ENCODE results near the gene ENDOD1. TPM values are rescaled to one million over a fixed set of nuclear protein-coding genes. Genes with fewer than 3 reads are reported as not detected.
A peak's percentile ranks its signal among the peaks of the same experiment; 100 is the strongest.

ENDOD1 gene
- total and polyA plus RNA-seq, 2 experiments from 2014 or later, result 0.76 to 4.0 TPM

DNA sequence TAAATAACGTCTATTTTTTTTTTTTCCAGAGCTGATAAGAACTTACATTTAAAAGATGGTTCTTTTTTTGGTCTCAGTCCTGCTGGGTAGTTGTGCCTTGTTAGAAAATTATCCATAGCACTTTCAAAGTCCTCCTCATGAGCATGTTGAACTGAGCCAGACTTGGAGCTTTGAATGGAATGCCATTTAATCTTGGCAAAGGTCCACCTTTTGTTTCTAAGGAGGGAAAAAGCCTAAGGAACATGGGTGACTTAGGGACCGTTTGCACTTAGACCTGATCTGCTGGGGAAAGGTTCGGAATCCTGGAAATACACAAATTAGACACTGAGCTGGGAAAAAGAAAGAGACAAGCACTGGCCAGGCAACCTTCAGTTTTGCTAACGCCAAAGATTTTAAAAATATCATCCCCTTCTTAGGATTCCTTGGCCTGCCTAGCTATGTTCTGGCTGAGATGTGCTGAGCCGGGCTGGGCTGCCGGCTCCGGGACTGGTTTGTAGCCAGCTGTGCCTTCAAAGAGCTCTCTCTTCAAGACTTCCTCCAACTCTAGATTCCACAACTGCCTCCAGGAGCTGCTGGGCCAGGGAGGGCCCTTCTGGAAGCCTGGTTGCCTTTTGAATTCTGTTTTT lies 67.4 kb downstream of the ENDOD1 start:
- Mint-ChIP-seq H3K27me3 (ENCODE audit: insufficient read depth, low read depth, poor library complexity) (peaks cover 8% of the 10 kb centered on the region), H3K36me3 (ENCODE audit: low read depth) (peaks cover 10% of the 10 kb centered on the region), H3K4me1 (peaks cover 9% of the 10 kb centered on the region), H3K4me3 (no peak overlapping the region), H3K27ac (no peak overlapping the region), H3K9me3 (peaks cover 13% of the 10 kb centered on the region)
- H3K27ac ChIP-seq (ENCODE audit: low read depth), result no peak overlapping the region
- no peak overlapping the region for H3K4me2 ChIP-seq
- no peaks in the 10 kb centered on the region for H3K27me3 ChIP-seq (ENCODE audit: insufficient read depth)
- ATAC-seq, result no peak
- no peaks in the 10 kb centered on the region for H3K79me2 ChIP-seq (replicated peaks; ENCODE audit: insufficient read depth)
- H3K9me2 ChIP-seq (ENCODE audit: insufficient read depth), result no peaks in the 10 kb centered on the region
- DNase-seq (ENCODE audit: low spot score), result peak; percentile 21
- no peaks in the 10 kb centered on the region for H3F3A ChIP-seq (replicated peaks; ENCODE audit: low read depth)
- H3K36me3 ChIP-seq (ENCODE audit: insufficient read depth), result no peaks in the 10 kb centered on the region
- H3K4me3 ChIP-seq, result no peak overlapping the region
- no peaks in the 10 kb centered on the region for H3K4me1 ChIP-seq (ENCODE audit: insufficient read depth)
- no peaks in the 10 kb centered on the region for H4K20me1 ChIP-seq (replicated peaks; ENCODE audit: insufficient read depth)
- H2AFZ ChIP-seq, result peak overlapping the region; percentile 83; the same call in 1 of the 2 replicates
- TF ChIP-seq ZNF114 (CRISPR knock-in tag; IDR thresholded peaks at IDR 0.05) (no peak), EZH2 (IDR thresholded peaks at IDR 0.05; ENCODE audit: low read depth, unreplicated experiment) (no peak), CREB1 (CRISPR knock-in tag; IDR thresholded peaks at IDR 0.05; ENCODE audit: low read depth) (no peak)
- TF ChIP-seq, protein P1, sequence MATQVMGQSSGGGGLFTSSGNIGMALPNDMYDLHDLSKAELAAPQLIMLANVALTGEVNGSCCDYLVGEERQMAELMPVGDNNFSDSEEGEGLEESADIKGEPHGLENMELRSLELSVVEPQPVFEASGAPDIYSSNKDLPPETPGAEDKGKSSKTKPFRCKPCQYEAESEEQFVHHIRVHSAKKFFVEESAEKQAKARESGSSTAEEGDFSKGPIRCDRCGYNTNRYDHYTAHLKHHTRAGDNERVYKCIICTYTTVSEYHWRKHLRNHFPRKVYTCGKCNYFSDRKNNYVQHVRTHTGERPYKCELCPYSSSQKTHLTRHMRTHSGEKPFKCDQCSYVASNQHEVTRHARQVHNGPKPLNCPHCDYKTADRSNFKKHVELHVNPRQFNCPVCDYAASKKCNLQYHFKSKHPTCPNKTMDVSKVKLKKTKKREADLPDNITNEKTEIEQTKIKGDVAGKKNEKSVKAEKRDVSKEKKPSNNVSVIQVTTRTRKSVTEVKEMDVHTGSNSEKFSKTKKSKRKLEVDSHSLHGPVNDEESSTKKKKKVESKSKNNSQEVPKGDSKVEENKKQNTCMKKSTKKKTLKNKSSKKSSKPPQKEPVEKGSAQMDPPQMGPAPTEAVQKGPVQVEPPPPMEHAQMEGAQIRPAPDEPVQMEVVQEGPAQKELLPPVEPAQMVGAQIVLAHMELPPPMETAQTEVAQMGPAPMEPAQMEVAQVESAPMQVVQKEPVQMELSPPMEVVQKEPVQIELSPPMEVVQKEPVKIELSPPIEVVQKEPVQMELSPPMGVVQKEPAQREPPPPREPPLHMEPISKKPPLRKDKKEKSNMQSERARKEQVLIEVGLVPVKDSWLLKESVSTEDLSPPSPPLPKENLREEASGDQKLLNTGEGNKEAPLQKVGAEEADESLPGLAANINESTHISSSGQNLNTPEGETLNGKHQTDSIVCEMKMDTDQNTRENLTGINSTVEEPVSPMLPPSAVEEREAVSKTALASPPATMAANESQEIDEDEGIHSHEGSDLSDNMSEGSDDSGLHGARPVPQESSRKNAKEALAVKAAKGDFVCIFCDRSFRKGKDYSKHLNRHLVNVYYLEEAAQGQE (IDR thresholded peaks at IDR 0.05; ENCODE audit: unreplicated experiment), result no peak
- TF ChIP-seq, protein P2, sequence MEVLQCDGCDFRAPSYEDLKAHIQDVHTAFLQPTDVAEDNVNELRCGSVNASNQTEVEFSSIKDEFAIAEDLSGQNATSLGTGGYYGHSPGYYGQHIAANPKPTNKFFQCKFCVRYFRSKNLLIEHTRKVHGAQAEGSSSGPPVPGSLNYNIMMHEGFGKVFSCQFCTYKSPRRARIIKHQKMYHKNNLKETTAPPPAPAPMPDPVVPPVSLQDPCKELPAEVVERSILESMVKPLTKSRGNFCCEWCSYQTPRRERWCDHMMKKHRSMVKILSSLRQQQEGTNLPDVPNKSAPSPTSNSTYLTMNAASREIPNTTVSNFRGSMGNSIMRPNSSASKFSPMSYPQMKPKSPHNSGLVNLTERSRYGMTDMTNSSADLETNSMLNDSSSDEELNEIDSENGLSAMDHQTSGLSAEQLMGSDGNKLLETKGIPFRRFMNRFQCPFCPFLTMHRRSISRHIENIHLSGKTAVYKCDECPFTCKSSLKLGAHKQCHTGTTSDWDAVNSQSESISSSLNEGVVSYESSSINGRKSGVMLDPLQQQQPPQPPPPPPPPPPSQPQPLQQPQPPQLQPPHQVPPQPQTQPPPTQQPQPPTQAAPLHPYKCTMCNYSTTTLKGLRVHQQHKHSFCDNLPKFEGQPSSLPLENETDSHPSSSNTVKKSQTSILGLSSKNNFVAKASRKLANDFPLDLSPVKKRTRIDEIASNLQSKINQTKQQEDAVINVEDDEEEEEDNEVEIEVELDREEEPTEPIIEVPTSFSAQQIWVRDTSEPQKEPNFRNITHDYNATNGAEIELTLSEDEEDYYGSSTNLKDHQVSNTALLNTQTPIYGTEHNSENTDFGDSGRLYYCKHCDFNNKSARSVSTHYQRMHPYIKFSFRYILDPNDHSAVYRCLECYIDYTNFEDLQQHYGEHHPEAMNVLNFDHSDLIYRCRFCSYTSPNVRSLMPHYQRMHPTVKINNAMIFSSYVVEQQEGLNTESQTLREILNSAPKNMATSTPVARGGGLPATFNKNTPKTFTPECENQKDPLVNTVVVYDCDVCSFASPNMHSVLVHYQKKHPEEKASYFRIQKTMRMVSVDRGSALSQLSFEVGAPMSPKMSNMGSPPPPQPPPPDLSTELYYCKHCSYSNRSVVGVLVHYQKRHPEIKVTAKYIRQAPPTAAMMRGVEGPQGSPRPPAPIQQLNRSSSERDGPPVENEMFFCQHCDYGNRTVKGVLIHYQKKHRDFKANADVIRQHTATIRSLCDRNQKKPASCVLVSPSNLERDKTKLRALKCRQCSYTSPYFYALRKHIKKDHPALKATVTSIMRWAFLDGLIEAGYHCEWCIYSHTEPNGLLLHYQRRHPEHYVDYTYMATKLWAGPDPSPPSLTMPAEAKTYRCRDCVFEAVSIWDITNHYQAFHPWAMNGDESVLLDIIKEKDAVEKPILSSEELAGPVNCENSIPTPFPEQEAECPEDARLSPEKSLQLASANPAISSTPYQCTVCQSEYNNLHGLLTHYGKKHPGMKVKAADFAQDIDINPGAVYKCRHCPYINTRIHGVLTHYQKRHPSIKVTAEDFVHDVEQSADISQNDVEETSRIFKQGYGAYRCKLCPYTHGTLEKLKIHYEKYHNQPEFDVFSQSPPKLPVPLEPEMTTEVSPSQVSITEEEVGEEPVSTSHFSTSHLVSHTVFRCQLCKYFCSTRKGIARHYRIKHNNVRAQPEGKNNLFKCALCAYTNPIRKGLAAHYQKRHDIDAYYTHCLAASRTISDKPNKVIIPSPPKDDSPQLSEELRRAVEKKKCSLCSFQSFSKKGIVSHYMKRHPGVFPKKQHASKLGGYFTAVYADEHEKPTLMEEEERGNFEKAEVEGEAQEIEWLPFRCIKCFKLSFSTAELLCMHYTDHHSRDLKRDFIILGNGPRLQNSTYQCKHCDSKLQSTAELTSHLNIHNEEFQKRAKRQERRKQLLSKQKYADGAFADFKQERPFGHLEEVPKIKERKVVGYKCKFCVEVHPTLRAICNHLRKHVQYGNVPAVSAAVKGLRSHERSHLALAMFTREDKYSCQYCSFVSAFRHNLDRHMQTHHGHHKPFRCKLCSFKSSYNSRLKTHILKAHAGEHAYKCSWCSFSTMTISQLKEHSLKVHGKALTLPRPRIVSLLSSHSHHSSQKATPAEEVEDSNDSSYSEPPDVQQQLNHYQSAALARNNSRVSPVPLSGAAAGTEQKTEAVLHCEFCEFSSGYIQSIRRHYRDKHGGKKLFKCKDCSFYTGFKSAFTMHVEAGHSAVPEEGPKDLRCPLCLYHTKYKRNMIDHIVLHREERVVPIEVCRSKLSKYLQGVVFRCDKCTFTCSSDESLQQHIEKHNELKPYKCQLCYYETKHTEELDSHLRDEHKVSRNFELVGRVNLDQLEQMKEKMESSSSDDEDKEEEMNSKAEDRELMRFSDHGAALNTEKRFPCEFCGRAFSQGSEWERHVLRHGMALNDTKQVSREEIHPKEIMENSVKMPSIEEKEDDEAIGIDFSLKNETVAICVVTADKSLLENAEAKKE (CRISPR knock-in tag; IDR thresholded peaks at IDR 0.05), result no peak
